ENCODE measurements around the gene DMXL1. TPM values are rescaled to one million over a fixed set of nuclear protein-coding genes. Genes with fewer than 3 reads are reported as not detected.

The DMXL1 gene
- total RNA-seq, 1 experiment from 2014 or later = 20.6 TPM

DNA sequence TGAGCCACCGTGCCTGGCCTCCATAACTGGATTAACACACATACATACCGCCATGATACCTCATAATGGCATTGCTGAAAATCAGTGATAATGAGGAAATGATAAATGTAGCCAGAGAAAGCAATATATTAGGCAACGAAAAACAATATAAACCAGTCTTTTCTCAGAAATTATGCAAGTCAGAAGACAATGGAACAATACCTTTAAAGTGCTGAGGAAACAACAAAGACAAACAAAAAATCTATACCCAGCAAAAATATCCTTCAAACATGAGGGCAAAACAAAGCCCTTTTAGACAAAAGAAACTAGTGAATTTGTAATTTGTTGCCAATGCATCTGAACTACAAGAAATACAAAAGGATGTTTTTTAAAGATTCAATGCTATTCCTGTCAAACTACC lies 186.7 kb downstream of the DMXL1 start:
- Histone ChIP-seq H3K36me3 (ENCODE audit: low read depth, low read length) (no peaks in the 10 kb centered on the region), H4K20me1 (ENCODE audit: low read length) (no peaks in the 10 kb centered on the region), H2AFZ (ENCODE audit: low read length) (no peak overlapping the region), H3K9me2 (replicated peaks; ENCODE audit: low read length) (no peaks in the 10 kb centered on the region), H3K4me3 (ENCODE audit: low read length) (no peak overlapping the region), H3K9ac (ENCODE audit: low read length) (no peak overlapping the region), H3K27me3 (ENCODE audit: low read length) (no peaks in the 10 kb centered on the region), H3K4me2 (ENCODE audit: low read length) (no peak overlapping the region), H3K9me3 (ENCODE audit: low read length) (no peaks in the 10 kb centered on the region), H3K4me1 (ENCODE audit: insufficient read depth, low read length) (no peaks in the 10 kb centered on the region), H3K79me2 (ENCODE audit: low read length) (no peaks in the 10 kb centered on the region), H3K27ac (ENCODE audit: low read length) (no peak overlapping the region), H3F3A (ENCODE audit: low read length, unreplicated experiment) (no peaks in the 10 kb centered on the region)
- DNase-seq (no peak), ATAC-seq (no peak)
- CTCF ChIA-PET = no interaction called here
- POLR2A ChIA-PET (ENCODE audit: unreplicated experiment) = no interaction called here
- intact Hi-C loops (cut with micrococcal nuclease) = no loop called here
- no TSS peak for BruUV-seq (replicated peaks)
- TF ChIP-seq CTCF (conservative IDR thresholded peaks at IDR 0.05; ENCODE audit: low read depth, low read length) (no peak), EZH2 (IDR thresholded peaks at IDR 0.05; ENCODE audit: low read length, unreplicated experiment) (no peak), EZH2phosphoT487 (IDR thresholded peaks at IDR 0.05; ENCODE audit: borderline replicate concordance, low read length) (no peak)

DNA sequence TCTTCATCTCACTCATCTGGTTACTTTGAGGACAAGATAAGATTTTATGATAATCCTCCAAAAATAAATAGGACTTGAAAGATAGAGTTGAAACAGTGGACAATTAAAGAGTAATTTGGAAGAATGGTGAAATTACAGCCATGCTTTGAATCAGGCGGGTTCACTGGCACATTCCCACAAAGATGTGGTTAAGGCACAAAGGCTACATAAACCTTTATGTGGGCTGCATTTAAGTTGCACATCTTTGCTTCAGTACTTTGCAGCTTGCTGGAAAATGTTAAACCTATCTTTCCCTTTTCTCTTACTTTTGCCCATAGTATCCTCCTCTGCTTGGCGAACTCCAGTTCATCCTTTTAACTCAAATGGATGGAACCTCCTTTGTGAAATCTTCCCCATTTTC lies 192.8 kb downstream of the DMXL1 start:
- ATAC-seq (no peak), DNase-seq (no peak)
- no peaks in the 10 kb centered on the region for H3K9me2 ChIP-seq (replicated peaks; ENCODE audit: low read length)
- no peaks in the 10 kb centered on the region for H3K79me2 ChIP-seq (ENCODE audit: low read length)
- ChIA-PET POLR2A (ENCODE audit: unreplicated experiment) (no interaction called here), CTCF (no interaction called here)
- no peaks in the 10 kb centered on the region for H4K20me1 ChIP-seq (ENCODE audit: low read length)
- H3K27ac ChIP-seq (ENCODE audit: low read length) = no peak overlapping the region
- no peaks in the 10 kb centered on the region for H3K27me3 ChIP-seq (ENCODE audit: low read length)
- H3K9me3 ChIP-seq (ENCODE audit: low read length) = no peaks in the 10 kb centered on the region
- H3K4me1 ChIP-seq (ENCODE audit: insufficient read depth, low read length) = no peaks in the 10 kb centered on the region
- no peak overlapping the region for H3K9ac ChIP-seq (ENCODE audit: low read length)
- intact Hi-C loops (cut with micrococcal nuclease) = no loop called here
- no peak overlapping the region for H3K4me3 ChIP-seq (ENCODE audit: low read length)
- H3F3A ChIP-seq (ENCODE audit: low read length, unreplicated experiment) = no peaks in the 10 kb centered on the region
- TF ChIP-seq EZH2phosphoT487 (IDR thresholded peaks at IDR 0.05; ENCODE audit: borderline replicate concordance, low read length) (no peak), EZH2 (IDR thresholded peaks at IDR 0.05; ENCODE audit: low read length, unreplicated experiment) (no peak), CTCF (conservative IDR thresholded peaks at IDR 0.05; ENCODE audit: low read depth, low read length) (no peak)
- no TSS peak for BruUV-seq (replicated peaks)
- H3K36me3 ChIP-seq (ENCODE audit: low read depth, low read length) = no peaks in the 10 kb centered on the region
- no peak overlapping the region for H3K4me2 ChIP-seq (ENCODE audit: low read length)
- no peak overlapping the region for H2AFZ ChIP-seq (ENCODE audit: low read length)

- H3K9ac ChIP-seq (ENCODE audit: low read length) = no peak overlapping the region
- H3K9me2 ChIP-seq (replicated peaks; ENCODE audit: low read length) = no peaks in the 10 kb centered on the region
- no peaks in the 10 kb centered on the region for H4K20me1 ChIP-seq (ENCODE audit: low read length)
- H3F3A ChIP-seq (ENCODE audit: low read length, unreplicated experiment) = no peaks in the 10 kb centered on the region
- no peak overlapping the region for H2AFZ ChIP-seq (ENCODE audit: low read length)
- TF ChIP-seq CTCF (conservative IDR thresholded peaks at IDR 0.05; ENCODE audit: low read depth, low read length) = no peak
- no peak for TF ChIP-seq EZH2phosphoT487 (IDR thresholded peaks at IDR 0.05; ENCODE audit: borderline replicate concordance, low read length)
- no peak for TF ChIP-seq EZH2 (IDR thresholded peaks at IDR 0.05; ENCODE audit: low read length, unreplicated experiment)
- no peak overlapping the region for H3K4me3 ChIP-seq (ENCODE audit: low read length)
- no peak for DNase-seq
- no peaks in the 10 kb centered on the region for H3K36me3 ChIP-seq (ENCODE audit: low read depth, low read length)
- H3K4me2 ChIP-seq (ENCODE audit: low read length) = no peak overlapping the region
- CTCF ChIA-PET = no interaction called here
- H3K27me3 ChIP-seq (ENCODE audit: low read length) = no peaks in the 10 kb centered on the region
- POLR2A ChIA-PET (ENCODE audit: unreplicated experiment) = no interaction called here
- peaks cover 4% of the 10 kb centered on the region for H3K79me2 ChIP-seq (ENCODE audit: low read length)
- intact Hi-C loops (cut with micrococcal nuclease) = no loop called here
- no peaks in the 10 kb centered on the region for H3K9me3 ChIP-seq (ENCODE audit: low read length)
- H3K27ac ChIP-seq (ENCODE audit: low read length) = no peak overlapping the region
- no TSS peak for BruUV-seq (replicated peaks)
- no peak for ATAC-seq
- H3K4me1 ChIP-seq (ENCODE audit: insufficient read depth, low read length) = no peaks in the 10 kb centered on the region
Measured at GRCh38 chr5:119264186-119264585, 193.3 kb downstream of the DMXL1 start.
